ENCODE measurements around the gene SARDH. TPM values are rescaled to one million over a fixed set of nuclear protein-coding genes. Genes with fewer than 3 reads are reported as not detected.

SARDH gene
- total and polyA plus RNA-seq, 2 of the 13 experiments (the other 11 are each of a cell fraction or from before 2014, with no cell fraction given) = 11.6 to 34.9 TPM

DNA sequence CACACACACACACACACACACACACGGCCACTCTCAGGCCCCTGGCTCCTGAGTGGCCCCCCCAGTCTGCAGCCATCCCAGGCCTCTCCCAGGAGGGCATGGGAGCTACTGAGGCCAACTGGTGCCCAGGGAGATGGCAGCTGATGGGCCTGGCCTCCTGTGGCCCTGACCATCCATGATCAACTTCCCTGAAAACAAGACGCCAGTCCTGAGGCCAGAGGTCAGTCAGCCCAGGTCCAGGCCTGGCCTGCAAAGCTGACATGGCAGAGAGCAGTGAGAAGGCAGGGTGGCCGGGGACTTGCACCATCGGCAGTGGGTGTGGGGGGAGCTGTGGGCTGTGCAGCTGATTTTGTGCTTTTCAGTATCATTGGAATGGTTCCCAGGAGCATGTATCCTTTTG is 47.0 kb downstream of the SARDH start:
- Histone ChIP-seq H3K9ac (ENCODE audit: insufficient read depth, low read depth, low read length) (no peak overlapping the region), H3K27me3 (ENCODE audit: control insufficient read depth in 1 of 2, insufficient read depth in 2 of 2, low read length in 2 of 2) (no peaks in the 10 kb centered on the region), H3K4me1 (ENCODE audit: insufficient read depth, low read length) (no peaks in the 10 kb centered on the region), H2AFZ (ENCODE audit: low read length) (no peak overlapping the region), H3K27ac (ENCODE audit: extremely low read length, insufficient read depth, low read length) (no peak overlapping the region), H3K4me3 (replicated peaks in 1 of 3; ENCODE audit: insufficient read depth in 1 of 3, low read depth in 2 of 3, low read length in 3 of 3) (no peak overlapping the region), H3K4me2 (ENCODE audit: low read depth, low read length) (no peak overlapping the region), H3K36me3 (replicated peaks in 1 of 2; ENCODE audit: control insufficient read depth in 1 of 2, insufficient read depth in 2 of 2, low read length in 2 of 2) (peaks cover 20 to 41% of the 10 kb centered on the region in 2 experiments), H3K9me3 (ENCODE audit: low read length) (no peaks in the 10 kb centered on the region), H4K20me1 (ENCODE audit: insufficient read depth, low read length) (no peaks in the 10 kb centered on the region; the same call in 1 of the 2 replicates), H3K79me2 (ENCODE audit: insufficient read depth, low read length) (no peaks in the 10 kb centered on the region)
- intact Hi-C loops (cut with micrococcal nuclease; ENCODE audit: unreplicated experiment) = no loop called here
- BruUV-seq (replicated peaks) = no TSS peak
- ATAC-seq (no peak), FAIRE-seq (no peak), DNase-seq (ENCODE audit: low spot score) (no peak)
- ChIA-PET POLR2A (interaction anchor here (1.0 kb wide), 1 partner anchor 46 kb away, joined by 3 read pairs; no protein-coding TSS in a partner anchor), CTCF (ENCODE audit: low intra/inter-chr PET ratio, low total read pairs) (no interaction called here)
- 83% methylated on average over 1 of the region's 4 CpGs for WGBS (ENCODE audit: low lambda C conversion rate)
- in situ Hi-C loops (cut with HindIII; ENCODE audit: extremely low pct_ligation_motif_present, low pct_unique_long_range_greater_than_20kb) = no loop called here
- TF ChIP-seq ZNF761 (CRISPR knock-in tag; conservative IDR thresholded peaks at IDR 0.05) (no peak), POLR2AphosphoS5 (IDR thresholded peaks at IDR 0.05; ENCODE audit: low read depth, low read length) (no peak), NR2F6 (IDR thresholded peaks at IDR 0.05) (no peak), NR2F6 (CRISPR knock-in tag; IDR thresholded peaks at IDR 0.05) (no peak), ATAD3A (CRISPR knock-in tag; IDR thresholded peaks at IDR 0.05) (no peak), ZNF343 (CRISPR knock-in tag; IDR thresholded peaks at IDR 0.05) (no peak), TEAD2 (CRISPR knock-in tag; IDR thresholded peaks at IDR 0.05) (no peak), USF2 (IDR thresholded peaks at IDR 0.05; ENCODE audit: low read depth, low read length) (no peak), USF2 (CRISPR knock-in tag; IDR thresholded peaks at IDR 0.05; ENCODE audit: borderline replicate concordance) (no peak), MAF1 (CRISPR knock-in tag; IDR thresholded peaks at IDR 0.05; ENCODE audit: borderline replicate concordance) (no peak), ZBTB1 (CRISPR knock-in tag; IDR thresholded peaks at IDR 0.05; ENCODE audit: borderline replicate concordance) (no peak), MTA1 (CRISPR knock-in tag; IDR thresholded peaks at IDR 0.05; ENCODE audit: borderline replicate concordance) (no peak)
